Activated CD4-positive, CD25-positive, alpha-beta regulatory T cell (primary cell): ENCODE measurements around the gene CPT1B.
"Not testable (repeated sequence)": the region's sequence is repeated elsewhere in the genome, so short reads cannot be mapped to it uniquely, and the experiment has no call there.

Experiments
- DNase-seq, 4 experiments: peaks; one replicate each; lab custom pipeline; 2025; lab: John Stamatoyannopoulos, UW

CPT1B gene

DNA sequence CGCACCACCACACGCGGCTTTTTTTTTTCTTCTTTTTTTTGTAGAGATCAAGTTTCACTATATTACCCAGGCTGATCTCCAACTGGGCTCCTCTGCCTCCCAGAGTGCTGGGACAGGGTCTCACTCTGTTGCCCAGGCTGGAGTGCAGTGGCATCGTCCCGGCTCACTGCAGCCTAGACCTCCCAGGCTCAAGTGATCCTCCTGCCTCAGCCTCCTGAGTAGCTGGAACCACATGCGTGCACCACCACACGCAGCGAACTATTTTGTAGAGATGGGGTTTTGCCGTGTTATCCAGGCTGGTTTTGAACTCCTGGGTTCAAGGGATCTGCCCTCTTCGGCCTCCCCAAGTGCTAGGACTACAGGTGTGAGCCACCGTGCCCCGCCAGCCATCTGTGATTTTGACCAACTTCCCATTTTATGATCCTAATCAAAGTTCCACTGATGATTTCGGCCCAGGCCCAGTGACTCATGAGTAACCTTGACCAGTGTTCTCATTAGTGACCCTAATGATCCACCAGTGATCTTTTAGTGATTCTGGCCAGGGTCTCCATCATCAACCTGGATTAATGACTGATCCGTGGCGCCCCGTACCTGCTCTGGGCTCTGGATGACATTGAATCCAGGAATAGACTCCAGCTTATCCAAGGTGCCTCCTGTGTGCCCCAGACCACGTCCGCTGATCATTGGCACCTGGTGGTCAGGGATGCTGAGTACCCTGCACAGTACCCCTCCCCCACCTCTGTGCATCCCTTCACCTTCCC, 50.1 kb downstream of the CPT1B start:
- DNase-seq, result no peak

DNA sequence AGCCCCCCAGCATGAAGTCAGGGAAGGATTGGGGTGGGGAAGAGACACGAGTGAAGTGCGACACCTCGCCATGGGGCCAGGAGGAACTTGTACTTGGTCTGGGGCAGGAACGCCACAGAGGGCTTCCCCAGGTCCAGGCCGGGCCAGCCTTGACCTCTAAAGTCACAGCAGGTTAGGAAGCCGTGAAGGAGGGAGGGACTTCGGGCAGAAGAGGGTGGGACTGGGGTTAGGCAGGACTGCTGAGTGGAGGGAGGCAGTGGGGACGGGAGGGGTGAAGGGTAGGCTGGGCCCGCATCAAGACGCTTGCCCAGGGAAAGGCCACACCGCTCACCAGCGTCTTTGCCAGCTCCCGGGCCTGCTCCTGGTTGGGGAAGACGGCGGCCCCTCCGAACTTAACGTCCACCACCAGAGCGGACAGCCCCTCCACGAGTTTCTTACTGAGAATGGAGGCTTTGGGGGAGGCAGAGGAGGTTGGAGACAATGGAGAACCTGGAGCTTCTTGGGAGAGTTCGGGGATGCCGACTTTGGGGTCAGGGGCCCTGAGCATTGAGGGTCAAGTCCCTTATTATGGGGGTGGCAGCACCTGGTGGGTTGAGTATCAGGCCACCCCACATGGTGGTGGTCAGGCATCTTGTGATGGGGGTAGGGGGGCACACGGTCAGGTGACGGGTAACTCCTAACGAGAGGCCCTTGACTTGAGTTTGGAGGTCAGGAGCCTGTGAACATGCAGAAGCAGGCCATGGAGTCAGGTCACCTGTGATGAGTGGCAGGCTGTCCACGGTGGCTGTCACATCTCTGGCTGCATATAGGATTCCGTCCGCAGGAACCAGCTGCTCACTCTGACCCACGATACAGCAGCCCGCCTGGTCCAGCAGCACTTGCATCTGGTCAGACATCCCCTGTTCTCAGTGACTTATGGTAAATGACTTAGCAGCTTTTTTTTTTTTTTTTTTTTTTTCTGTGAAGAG, 51.1 kb downstream of the CPT1B start:
- no peak for DNase-seq

DNA sequence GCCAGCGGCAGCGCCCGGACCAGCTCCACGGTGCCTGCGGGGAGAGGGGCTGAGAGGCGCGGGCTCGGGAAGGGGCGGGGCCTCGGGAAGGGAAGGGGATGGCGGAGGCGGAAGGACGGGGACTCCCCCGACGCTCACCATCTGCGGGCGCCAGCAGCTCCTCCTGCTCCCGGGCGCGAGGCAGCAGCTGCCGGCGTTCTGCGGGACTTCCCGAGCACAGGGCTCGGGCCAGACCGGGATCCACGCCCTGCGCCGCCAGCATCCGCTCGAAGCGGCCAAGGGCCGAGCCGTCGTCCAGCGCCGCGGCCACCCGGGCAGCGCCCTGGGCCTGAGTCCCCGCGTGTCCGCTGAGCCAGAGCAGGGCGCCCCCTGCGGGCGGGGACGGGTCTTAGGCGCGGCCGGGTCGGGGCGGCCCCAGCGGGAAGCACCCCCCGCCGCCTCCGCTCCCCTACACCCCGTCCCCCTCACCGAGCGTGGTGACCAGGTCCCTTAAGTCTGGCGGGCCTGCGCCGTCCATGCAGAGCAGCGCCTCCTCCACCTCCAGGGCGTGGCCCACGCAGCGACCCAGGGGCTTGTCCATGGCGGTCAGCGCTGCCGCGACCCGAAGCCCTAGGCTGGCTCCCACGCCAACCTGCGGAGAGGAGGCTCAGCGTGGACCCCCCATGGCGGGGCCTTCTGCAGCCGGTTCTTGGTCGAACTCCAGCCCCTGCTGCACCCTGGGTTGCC, 52.0 kb downstream of the CPT1B start:
- peak; percentile 67 to 72 (median 70) for DNase-seq

DNA sequence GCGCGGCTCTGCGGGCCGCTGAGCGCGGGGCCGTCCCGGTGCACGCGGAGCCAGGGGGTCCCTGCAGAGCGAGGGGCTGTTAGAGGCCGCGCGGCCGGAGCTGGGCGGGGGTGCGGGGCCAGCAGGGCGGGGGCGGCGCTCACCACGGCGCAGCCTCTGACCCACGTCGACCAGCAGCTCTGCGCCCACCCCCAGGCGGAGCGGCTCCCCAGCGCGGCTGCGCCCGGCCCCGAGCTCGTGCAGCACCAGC, 52.4 kb downstream of the CPT1B start:
- no peak for DNase-seq

DNA sequence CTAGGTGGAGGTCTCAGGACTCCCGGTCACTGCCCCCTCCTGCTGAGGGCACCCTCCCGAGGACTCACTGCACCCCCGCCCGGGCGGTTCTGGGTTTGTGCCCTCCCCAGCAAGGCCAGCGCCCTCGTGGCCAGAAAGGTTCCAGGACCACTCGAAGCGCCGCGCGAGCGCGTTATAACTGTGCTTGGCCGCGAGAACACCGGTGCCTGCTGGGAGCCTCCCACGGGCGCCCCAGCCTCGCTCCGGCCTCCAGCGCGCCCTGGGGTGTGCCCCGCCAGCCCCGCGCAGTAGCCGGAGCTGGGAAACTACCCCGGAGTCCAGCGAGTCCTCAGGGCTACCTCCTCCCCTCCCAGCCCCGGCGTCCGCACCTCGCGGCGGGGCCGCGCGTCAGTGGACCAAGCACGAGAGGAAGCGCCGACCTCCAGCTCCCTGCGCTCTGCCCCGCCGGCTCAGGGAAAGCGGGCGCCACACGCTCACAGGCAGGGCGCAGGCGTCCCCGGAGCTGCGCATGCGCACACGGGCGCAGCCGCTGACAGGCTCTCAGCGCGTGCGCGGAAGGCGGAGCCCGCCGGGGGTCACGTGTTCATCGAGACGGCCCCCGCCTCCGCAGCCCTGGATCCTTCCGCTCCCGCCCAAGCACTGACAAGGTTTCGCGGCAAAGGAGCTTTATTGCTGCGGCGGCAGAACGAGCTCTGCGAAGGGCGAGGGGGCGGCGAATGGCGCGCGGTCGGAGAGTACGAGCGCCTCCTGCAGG, 52.9 kb downstream of the CPT1B start, which contains the start of gene SCO2:
TSS of gene SCO2 (minus strand) at position 495 of the 754 bp plus-strand sequence. CDS start 1,187 bp downstream, outside the sequence.
- peak; percentile 94 to 97 (median 96) for DNase-seq

DNA sequence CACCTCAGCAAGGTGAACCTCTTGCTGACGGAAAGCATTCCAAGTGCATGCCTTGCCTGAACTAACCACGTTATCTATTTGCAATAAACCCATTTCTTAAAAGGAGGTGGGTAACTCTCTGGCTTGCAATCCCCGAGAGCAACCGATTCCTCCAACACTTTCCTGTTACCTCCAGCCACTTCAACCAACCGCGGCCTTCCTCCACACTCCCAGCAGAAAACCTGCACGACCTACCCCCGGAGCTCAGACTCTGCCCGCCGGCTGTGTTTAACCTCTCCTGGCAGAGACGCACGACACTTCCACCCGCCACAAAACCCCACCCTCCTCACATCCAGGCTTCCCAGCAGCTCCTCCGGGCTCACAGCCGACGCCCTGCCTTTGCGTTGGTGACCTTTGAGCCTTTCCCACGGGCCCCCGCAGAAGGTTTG, 53.5 kb downstream of the CPT1B start:
- DNase-seq, result no peak

DNA sequence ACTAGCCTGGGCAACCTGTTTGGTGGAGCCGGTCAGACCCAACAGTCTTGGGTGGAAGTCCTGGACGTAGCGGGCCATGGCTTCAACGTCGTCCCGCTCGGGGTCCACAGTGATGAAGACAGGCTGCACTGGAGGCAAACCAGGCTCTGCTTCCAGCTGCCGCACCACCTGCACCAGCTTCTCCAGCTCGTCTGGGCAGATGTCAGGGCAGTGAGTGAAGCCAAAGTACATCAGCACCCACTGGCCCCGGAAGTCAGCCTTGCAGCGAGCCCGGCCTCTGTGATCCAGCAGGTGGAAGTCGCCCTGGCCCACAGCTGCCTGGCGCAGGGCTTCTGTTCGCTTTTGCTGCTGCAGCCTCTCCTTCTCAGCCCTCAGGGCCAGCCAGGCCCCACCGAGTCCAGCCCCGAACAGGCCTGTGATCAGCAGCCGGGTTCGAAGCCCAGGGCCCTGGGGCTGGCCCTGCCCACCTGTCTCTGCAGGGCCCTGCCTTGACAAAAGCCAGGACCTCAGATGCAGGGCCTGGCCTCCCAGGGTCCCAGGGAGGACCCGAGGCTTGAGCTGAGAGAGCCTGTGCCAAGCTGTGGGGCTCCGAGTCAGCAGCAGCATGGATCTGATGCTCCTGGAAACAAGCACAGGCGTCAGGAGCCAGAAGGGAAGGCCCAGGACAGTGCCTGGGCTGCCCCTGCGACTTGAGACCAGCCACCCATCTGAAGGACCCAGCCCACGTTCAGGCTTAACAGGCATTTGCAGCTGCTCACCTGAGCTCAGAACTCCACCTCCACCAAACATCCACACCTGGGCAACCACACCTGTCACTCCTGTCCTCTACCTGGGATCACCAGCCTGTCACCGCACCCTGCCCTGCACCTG, 54.2 kb downstream of the CPT1B start:
- no peak for DNase-seq

DNA sequence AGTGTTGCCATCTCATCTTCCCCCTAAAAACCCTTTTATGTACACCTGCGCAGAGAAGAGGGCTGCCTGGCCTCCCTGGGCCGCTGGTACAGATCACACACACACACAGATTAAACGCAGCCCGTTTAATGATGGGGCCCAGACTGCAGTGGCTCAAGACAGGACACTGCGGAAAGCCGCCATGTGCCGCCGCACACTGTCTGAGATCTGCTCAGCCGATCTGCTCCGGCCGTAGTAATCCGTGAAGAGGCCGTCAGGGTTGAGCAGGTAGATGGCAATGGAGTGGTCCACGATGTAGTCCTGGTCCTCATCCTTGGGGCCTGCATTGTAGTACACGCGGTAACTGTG, 54.8 kb downstream of the CPT1B start:
- no peak for DNase-seq

DNA sequence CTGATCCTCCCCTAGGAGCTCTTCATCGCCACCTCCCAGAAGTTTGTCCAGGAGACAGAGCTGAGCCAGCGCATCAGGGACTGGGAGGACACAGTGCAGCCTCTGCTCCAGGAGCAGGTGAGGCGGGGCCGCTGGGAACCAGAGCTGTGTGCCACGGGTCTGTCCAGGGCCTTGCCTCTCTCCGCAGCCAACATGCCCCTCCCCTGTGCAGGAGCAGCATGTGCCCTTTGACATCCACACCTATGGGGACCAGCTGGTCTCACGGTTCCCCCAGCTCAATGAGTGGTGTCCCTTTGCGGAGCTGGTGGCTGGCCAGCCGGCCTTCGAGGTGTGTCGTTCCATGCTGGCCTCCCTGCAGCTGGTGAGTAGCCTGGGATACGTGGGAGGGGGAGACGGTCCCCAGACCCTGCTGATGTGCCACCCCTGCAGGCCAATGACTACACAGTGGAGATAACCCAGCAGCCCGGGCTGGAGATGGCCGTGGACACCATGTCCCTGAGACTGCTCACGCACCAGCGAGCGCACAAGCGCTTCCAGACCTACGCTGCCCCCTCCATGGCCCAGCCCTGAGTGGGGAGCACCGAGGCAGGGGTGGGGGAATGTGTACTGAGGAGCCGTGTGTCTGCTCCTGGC, 55.3 kb downstream of the CPT1B start:
- no peak for DNase-seq

DNA sequence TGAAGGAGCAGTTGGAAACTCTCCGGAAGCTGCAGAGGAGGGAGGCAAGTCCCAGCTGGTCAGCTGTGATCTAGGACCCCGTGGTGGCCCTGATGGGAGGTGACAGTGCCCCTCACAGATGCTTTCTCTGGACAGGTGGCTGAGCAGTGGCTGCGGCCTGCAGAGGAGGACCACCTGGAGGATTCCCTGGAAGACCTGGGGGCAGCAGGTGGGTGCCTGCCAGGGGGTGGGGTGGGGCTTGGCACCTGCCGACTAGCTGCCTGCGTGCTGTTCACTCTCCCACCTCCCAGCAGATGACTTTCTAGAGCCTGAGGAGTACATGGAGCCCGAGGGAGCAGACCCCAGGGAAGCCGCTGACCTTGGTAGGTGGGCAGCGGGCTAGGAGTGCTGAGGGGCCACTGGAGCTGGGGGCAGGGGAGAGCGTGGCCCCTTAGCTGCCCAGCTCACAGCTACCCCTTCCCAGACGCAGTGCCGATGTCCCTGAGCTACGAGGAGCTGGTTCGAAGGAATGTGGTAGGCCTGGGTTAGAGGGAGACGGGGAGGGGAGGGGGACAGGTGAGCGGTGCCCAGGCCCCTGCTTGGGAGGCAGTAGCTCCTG, 55.9 kb downstream of the CPT1B start:
- no peak for DNase-seq

DNA sequence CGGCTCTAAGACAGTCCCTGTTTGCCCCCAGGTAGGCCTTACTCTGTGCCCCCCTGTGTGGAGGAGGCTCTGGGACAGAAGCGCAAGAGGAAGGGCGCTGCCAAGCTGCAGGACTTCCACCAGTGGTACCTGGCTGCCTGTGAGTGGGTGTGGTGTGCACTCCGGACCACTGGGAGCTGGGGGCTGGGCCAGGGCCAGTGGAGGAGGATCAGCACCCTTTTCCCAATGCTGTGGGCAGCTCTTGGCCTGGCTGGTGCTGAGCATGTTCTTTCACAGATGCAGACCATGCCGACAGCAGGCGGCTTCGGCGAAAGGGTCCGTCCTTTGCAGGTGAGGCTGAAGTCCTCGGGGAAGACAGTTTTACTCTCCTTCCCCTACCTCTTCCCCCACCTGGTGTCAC, 56.5 kb downstream of the CPT1B start:
- no peak for DNase-seq

DNA sequence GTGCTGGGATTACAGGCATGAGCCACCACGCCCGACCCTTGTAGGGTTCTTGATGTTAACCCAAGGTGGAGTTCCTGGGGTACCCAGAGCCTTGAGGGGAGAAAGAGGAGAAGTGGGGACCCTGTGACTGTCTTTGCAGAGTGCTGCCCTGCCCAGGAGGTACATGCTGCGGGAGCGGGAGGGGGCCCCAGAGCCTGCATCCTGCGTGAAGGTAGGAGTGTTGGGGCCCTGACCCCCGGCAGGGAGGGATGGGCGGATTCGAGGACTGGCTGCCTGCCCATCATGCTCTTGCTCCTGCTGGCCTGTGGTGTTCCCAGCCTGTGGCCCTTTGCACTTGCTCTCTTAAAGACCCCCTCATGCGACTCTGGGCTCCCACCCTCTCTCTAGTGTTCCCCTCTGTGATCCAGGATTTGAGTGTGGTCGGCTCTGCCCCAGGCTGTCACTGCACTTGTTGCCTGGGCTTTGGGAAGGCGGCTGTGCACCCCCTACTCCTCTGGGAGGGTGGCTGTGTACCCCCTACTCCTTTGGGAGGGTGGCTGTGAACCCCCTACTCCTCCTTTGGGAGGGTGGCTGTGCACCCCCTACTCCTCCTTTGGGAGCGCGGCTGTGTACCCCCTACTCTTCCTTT, 57.3 kb downstream of the CPT1B start:
- no peak for DNase-seq

DNA sequence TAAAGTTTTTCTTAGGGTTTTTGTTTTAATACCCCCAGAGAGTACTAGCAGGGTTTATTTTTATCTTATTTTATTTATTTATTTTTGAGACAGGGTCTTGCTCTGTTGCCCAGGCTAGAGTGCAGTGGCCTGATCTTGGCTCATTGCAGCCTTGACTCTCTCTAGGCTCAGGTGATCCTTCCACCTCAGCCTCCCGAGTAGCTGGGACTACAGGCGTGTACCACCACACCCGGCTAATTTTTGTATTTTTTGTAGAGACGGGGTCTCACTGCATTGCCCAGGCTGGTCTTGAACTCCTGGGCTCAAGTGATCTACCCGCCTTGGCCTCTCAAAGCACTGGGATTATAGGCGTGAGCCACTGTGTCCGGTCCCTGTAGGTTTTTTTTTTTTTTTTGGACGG, 58.0 kb downstream of the CPT1B start:
- not testable (repeated sequence) for DNase-seq

DNA sequence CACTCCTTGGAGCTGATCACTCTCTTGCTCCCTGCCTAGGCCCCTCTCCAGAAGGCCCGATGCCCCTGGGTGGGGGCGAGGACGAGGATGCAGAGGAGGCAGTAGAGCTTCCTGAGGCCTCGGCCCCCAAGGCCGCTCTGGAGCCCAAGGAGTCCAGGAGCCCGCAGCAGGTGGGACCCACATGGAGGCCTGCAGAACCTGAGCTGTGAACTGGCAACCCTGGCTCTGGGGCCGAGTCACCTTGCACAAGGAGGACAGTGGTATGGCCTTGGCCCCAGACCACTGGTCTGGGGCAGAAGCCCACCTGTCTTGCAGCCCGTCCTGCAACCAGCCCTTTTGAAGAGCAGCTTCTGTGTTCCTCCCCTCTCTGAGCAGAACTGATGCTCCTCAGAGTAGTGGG, 59.1 kb downstream of the CPT1B start:
- DNase-seq, result no peak
